ENCODE data around the gene NAP1L4.

DNA sequence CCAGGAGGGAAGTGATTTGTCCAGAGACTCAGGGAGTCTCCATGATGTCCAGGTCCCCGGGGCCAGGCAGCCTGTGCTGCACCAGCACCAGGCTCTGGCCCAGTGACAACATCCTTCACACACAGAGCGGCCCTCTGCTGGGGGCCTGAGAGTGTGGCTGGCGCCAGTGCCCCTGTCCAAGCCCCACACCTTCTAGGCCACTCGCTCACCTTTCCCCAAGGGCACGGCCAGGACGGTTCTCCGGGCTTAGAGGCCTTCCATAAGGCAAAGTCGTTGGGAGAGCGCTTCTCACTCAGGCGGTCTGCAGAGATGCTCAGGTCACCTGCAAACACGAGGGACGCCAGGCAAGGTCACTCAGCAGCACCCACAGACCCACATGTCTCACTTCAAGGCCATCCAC lies 27.9 kb upstream of the NAP1L4 start:
- TF ChIP-seq, protein P1, sequence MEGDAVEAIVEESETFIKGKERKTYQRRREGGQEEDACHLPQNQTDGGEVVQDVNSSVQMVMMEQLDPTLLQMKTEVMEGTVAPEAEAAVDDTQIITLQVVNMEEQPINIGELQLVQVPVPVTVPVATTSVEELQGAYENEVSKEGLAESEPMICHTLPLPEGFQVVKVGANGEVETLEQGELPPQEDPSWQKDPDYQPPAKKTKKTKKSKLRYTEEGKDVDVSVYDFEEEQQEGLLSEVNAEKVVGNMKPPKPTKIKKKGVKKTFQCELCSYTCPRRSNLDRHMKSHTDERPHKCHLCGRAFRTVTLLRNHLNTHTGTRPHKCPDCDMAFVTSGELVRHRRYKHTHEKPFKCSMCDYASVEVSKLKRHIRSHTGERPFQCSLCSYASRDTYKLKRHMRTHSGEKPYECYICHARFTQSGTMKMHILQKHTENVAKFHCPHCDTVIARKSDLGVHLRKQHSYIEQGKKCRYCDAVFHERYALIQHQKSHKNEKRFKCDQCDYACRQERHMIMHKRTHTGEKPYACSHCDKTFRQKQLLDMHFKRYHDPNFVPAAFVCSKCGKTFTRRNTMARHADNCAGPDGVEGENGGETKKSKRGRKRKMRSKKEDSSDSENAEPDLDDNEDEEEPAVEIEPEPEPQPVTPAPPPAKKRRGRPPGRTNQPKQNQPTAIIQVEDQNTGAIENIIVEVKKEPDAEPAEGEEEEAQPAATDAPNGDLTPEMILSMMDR (IDR thresholded peaks at IDR 0.05) = no peak
- TF ChIP-seq POLR2A (IDR thresholded peaks at IDR 0.05) (no peak), EP300 (IDR thresholded peaks at IDR 0.05) (no peak)
